Left renal pelvis (tissue), 4 donors: ENCODE measurements around the gene ENPP1. TPM values are rescaled to one million over a fixed set of nuclear protein-coding genes. Genes with fewer than 3 reads are reported as not detected.
"Not testable (repeated sequence)": the region's sequence is repeated elsewhere in the genome, so short reads cannot be mapped to it uniquely, and the experiment has no call there.

Source experiments
- DNase-seq, 4 donors: peaks; one replicate each; pipeline ENCODE4 v3.0.0-alpha.2; 2013; ENCODE audit warnings: low read depth in 4 of 4, low spot score in 3 of 4
- polyA plus RNA-seq, 4 donors: library from polyadenylated mRNA; unstranded; fragments of 120-200 nt; gene quantifications; one replicate each; pipeline ENCODE4 v1.2.1, GENCODE V29; 2013; ENCODE audit not compliant: insufficient read length in 4 of 4

Gene ENPP1
- polyA plus RNA-seq, 4 donors, result 14.5 to 22.5 (median 20.0) TPM

DNA sequence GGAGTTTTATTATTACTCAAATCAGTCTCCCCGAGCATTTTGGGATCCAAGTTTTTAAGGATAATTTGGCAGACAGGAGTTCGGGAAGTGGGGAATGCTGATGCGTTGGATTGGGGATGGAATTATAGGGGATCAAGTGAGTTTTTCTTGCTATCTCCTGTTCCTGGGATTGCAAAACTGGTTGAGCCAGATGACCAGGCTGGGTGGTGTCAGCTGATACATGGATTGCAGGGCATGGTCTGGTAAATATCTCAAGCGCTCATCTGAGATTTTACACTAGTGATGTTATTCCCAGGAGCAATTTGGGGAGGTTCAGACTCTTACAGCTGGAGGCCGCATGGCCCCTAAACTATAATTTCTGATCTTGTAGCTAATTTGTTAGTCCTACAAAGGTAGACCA lies 54.7 kb downstream of the ENPP1 start:
- DNase-seq, result no peak

DNA sequence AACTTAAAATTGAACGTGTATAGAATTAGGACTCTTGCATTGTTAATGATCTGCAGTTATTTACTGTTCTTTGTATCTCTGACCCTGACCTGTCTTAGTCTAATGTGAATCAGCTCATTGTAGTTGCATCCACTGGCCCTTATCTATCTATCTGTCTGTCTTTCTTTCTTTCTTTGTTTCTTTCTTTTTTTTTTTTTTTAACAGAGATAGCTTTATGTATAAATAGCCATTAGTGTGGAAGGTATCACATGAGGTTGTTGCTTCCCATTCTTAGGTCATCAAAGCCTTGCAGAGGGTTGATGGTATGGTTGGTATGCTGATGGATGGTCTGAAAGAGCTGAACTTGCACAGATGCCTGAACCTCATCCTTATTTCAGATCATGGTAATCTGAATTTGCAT lies 59.9 kb downstream of the ENPP1 start:
- no peak for DNase-seq

DNA sequence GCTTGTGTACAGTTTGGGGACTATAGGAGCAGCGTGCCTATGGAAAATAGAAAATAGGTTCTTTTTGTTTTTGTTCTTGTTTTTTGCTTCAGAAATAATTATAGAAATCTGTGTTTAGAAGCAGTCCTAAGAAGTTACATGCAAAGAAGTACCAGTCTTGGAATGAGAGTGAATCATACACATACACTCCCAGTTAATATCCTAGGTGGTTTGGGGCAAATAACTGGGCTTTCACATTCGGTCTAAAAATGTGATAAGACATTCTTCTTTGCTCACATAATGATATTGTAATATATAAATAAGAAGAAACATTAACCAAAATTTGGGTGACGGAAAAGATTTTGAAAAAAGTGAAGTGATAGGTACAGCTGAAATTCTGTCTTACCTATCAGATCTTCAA lies 61.0 kb downstream of the ENPP1 start:
- no peak for DNase-seq

DNA sequence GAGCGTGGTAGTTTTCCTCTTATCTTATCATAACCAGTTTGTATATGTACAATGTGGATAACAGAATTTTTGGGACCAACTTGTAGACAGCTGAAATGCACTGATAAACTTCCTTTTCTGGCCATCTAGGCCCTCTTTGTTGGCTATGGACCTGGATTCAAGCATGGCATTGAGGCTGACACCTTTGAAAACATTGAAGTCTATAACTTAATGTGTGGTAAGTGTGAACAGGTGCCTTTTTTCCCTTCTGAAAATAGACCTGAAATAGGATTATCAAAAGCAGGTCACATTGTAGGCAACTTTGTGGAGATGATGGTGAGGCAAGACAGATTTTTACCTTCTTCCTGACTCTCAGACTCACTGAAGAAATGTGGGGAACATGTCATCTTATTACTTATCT lies 67.8 kb downstream of the ENPP1 start:
- DNase-seq, result no peak

DNA sequence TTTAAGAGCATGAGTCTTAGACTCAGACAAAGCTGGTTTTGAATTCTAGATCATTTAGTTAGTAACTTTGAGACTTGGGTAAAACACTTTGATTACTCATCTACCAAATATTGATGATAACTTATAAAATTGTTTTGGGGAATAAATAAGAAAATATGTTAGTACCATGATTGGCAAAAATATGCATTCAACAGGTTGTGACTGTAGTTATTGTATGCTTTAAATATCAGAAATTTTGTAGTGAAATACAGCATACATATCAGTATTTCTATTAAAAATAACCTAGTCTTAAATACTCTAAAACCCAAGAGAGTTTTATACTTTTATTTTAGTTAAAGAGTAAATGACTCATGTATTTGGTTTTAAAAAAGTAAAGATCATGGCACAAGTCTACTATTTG lies 68.7 kb downstream of the ENPP1 start:
- DNase-seq, result no peak

DNA sequence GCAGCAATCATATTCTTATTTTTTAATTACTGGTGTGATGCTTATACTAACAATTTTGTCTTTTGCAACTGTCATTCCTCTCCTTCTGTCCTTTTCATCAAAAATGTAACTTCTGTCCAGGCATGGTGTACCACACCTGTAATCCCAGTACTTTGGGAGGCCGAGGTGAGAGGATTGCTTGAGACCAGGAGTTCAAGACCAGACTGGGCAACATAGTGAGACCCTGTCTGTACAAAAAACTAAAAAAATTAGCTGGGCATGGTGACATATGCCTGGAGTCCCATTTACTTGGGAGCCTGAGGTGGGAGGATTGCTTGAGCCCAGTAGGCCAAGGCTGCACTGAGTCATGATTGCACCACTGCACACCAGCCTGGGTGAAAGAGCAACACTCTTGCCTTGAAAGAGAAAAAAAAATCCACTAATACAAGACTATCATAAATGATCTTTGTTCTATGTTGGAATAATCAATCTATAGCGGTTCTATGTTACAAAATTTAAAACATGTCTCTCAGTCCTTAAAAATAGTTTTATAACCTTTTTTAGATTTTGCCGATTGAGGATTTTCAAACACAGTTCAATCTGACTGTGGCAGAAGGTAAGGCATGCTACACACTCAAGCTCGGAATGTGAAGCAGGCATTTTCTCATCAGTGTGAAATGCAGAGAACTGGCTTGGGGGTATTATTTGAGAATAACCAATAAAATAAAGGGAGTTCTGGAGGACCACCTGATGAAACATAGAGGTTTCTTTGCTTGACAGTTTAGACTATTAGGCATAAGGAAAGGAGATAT lies 70.4 kb downstream of the ENPP1 start:
- no peak for DNase-seq

DNA sequence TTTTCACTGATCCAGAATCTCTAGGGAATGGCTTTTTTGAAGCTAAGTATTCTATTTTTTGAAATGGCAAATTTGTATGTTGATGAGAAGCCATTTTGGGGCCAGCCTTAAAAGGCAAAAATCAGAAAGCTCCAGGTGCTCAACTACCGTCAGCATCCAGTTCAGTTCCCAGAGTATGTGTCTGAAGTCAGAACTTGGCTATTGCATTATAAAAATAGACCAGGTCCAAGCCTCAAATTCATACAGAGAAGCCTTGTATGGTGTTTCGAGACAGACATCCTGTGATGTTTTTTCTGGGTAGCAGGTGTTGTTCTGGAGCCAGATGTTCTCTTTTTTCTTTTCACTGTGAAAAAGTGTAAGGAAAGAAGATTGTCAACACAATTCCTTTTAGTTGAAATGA lies 75.2 kb downstream of the ENPP1 start:
- no peak for DNase-seq

DNA sequence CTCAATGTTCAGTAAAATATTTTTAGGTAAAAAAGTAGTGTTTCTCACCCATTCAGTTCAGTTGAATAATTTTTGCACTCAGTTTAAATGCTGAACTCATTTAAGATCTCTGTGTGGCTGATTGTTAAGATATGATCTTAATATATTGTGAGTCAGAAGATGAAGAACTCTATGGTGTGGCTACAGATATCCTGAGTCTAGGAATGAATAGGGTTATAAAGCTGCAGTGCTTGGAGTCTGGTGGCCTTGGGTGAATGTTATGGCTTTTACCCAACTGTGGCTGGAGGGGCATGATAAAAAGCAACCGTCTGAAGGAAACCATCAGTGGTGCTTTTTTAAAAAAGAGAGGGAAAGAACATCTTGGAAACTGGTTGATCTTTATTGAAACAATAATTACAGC lies 77.4 kb downstream of the ENPP1 start:
- DNase-seq, result no peak

DNA sequence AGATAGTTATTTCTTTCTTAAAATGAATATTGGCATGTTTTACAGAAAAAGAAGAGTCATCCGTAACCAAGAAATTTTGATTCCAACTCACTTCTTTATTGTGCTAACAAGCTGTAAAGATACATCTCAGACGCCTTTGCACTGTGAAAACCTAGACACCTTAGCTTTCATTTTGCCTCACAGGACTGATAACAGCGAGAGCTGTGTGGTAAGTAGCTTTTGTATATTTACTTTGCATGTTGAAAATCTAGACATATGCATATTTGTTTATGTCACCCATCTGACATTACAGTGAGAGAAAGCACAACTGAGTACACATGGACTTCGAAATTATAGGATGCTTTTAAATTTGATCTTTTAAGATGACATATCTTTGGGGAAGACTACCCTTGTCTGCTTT lies 78.7 kb downstream of the ENPP1 start:
- no peak for DNase-seq

DNA sequence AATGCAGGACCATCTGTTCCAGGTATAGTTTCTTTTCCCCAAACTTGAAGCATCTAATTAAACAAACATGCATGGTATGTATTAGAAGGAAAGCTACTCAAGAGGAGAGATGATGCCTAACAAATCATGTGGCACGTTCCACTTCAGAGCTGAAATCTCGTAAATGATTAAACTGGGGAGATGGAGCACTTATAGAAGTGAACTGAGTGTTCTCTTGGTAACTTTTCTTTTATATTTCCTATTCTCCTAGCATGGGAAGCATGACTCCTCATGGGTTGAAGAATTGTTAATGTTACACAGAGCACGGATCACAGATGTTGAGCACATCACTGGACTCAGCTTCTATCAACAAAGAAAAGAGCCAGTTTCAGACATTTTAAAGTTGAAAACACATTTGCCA lies 82.3 kb downstream of the ENPP1 start:
- DNase-seq, result peak in 1 of 4 donors; percentile 39

DNA sequence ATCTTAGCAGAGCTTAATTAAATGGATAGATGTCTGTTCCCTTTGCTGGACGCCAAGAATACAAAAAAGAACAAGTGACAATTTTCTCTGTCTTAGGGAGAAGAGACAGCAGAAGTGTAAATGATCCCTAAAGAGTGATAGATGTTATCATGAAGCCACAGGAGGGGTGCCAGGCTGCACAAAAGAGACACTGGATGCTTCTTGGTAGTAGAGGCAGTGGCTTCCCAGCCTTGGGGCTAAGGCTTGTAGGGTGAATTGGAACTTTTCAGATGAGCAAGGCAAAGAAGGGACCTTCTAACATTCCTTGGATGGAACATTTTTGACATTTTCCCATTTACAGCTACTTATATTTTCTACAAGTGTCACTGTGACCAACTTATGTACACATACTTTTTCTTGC lies 85.4 kb downstream of the ENPP1 start:
- DNase-seq, result no peak

DNA sequence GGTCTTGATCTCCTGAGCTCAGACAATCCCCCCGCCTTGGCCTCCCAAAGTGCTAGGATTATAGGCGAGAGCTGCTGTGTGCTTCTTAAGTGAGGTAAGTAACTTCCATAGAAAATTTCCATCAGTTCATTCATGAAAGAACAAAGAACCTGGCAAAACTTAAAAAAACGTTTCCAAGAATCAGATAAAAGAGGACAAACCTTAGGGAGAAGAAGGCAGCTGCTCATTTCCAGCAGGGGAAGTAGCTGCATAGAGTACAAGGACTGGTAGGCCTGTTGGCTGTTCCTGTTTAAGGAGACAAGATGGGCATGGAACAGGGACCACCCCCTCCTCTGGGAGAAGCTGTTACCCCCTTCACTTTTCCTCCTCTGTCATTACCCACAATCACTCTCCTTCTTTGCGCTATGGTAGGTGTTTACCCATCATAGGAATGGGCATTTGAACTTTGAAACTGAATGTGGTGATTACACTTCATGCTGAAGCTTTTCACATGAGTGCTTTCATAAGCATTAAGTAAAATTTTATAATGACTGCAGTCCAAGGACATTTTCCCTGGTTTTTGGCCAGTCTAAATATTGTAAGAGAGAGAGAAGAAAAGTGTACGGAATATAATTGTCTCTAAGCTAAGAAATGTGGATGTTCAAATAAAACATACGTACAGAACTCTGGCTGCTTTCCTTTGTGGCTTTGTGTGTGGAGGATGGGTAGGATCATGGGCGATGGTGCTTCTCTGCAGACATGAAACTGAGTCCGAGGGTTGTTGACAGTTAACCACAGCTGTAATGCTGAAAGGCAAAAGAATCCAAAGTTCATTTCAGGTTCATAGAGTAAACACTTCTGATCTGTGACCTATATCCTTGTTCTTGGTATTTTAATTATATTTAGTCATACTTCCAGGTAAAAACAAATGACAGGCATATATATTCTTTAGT lies 86.9 kb downstream of the ENPP1 start:
- DNase-seq, result no peak

DNA sequence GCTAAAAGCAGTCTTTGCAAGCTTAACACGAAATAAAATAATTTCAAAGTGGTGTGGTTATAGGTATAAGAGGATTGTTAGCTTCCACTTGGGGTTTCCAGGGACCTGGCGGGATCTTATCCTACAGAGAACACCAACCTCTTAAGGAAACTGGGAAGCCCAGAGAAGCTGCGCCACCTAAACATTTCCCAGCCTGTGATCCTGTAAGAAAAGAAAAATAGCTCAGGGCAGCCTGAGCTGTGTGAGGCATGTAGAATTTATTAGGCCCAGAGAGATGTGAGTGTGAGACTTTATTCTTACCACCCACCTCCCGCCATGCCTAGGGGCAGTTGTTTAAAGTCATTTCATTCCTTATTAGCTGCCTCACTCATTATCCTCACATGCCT lies 89.2 kb downstream of the ENPP1 start:
- no peak for DNase-seq

DNA sequence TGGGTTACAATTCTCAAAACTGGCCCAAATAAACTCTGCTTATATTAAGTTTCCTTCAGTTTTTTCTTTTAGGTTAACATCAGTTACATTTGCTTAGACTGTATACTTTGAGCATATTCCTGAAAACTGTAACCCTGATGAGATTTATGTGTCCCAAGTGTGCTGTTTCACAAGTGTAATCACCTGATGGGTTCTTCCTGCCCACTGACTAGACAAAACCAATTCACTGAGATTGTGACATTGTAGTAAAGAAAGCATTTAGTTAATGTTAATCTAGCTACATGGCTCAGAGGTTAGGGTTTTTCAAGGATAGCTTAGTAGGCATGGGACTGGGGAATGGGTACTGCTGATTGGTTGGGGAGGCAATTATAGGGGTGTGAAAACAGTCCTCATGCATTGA lies 89.8 kb downstream of the ENPP1 start:
- no peak for DNase-seq

DNA sequence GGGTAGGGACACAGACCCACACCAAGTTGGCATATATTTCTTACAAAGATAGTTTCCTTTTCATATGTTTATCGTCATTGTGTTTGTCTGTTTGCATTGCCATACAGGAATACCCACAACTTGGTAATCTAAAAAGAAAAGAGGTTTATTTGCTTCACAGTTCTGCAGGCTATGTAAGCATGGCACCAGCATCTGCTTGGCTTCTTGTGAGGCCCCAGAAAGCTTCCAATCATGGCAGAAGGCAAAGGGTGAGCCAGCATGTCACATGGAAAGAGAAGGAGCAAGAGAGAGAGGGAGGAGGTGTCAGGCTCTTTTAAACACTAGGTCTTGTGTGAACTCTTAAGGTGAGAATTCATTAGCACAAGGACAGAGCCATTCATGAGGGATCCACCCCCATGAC lies 90.9 kb downstream of the ENPP1 start:
- DNase-seq, result no peak

DNA sequence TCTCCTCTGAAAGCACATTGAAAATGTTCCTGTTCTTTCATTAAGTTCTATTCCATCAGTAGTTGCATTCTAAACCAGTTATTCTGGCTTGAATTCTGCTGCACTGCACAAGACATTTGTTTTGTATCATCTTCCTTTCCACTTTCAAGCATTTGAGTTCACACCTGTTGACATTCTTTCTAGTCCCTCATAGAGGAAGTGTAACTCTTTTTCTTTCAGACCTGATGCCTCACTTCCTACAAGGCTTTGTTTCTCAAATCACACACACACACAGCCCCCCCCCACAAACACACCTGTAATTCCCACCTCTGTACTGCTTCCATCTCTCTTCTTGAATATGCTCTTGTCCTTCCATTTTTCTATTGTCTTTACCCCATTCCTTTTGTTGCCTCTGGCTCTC lies 92.4 kb downstream of the ENPP1 start:
- no peak for DNase-seq

DNA sequence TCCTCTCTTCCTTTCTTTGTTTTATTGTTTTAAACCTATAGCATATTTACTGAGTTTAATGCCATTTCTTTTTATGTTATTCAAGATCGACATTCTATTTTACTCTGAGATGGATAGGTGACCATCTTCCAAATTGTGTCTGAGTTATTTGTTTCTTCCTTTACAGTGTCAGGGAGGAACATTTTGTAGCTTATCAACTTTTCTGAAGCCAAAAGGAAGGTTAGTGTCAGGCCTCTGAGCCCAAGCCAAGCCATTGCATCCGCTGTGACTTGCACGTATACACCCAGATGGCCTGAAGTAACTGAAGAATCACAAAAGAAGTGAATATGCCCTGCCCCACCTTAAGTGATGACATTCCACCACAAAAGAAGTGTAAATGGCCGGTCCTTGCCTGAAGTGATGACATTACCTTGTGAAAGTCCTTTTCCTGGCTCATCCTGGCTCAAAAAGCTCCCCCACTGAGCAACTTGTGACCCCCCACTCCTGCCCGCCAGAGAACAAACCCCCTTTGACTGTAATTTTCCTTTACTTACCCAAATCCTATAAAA lies 93.6 kb downstream of the ENPP1 start:
- not testable (repeated sequence) for DNase-seq

DNA sequence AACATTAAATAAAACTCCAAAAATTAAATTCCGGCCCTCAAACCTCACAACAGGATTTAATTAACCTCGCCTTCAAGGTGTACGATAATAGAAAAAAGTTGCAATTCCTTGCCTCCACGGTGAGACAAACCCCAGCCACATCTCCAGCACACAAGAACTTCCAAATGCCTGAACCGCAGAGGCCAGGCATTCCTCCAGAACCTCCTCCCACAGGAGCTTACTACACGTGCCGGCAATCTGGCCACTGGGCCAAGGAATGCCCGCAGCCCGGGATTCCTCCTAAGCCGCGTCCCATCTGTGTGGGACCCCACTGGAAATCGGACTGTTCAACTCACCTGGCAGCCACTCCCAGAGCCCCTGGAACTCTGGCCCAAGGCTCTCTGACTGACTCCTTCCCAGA lies 95.9 kb downstream of the ENPP1 start:
- DNase-seq, result not testable (repeated sequence)

DNA sequence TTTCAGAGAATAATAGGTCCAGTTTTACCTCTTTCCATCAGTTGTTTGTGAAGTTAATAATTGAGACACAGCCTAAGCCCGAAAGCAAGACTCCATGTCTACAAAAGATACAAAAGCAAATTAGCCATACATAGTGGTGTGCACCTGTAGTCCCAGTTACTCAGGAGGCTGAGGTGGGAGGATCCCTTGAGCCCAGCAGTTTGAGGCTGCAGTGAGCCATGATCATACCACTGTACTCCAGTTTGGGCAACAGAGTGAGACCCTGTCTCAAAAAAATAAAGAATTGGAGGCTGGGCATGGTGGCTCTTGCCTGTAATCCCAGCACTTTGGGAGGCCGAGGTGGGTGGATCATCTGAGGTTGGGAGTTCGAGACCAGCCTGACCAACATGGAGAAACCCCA lies 101.0 kb downstream of the ENPP1 start:
- not testable (repeated sequence) for DNase-seq

DNA sequence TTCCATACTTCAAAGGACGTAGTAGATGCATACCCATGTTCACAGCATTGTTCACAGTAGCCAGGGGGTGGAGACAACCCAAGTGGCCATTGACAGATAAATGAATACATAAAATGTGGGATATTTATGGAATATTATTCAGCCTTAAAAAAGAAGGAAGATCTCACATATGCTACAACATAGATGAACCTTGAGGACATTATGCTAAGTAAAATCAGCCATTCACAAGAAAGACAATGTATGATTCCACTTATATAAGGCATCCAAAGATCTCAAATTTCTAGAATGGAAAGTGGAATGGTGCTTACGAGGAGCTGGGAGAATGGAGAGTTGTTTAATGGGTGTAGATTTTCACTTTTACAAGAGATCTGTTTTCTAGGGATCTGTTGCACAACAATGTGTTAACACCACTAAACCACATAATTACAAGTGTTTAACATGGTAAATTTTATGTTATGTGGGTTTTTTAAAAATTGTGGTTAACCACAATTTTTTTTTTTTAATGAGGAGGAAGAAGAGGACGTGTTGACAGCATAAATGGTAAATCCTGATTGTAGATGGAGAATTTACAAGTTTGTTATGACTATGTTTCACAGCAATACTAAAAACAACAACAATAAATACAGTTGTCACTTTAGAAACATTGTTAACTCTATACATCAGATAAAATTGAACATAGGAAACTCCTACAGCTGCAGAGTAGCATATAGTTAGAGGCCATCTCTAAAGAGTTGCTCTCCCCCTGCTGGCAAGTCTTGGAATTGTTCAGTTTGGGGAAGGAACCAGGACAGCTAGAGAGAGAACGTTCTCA lies 101.8 kb downstream of the ENPP1 start:
- DNase-seq, result peak in 3 of 4 donors; percentile 58 to 63 (median 61)

DNA sequence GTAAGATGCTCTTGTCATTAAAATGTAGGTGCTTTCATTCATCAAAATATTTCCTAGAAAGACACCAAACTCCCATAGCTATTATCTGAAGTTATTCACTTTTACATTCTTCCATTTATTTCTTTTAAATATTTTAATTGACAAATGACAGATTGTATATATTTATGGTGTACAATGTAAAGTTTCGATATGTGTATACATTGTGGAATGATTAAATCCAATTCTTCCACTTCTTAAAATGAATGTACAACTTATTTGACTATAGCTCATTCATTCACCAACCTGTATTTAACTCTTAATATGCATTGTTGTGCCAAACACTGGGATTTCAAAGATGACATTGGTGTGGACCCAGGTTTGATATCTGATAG lies 102.4 kb downstream of the ENPP1 start:
- DNase-seq, result no peak
